ENCODE measurements around the gene SIGMAR1. TPM values are rescaled to one million over a fixed set of nuclear protein-coding genes. Genes with fewer than 3 reads are reported as not detected.

Gene SIGMAR1
- total and polyA plus RNA-seq, 2 of the 4 experiments (the other 2 are of a cell fraction), result 44.6 to 88.9 TPM

DNA sequence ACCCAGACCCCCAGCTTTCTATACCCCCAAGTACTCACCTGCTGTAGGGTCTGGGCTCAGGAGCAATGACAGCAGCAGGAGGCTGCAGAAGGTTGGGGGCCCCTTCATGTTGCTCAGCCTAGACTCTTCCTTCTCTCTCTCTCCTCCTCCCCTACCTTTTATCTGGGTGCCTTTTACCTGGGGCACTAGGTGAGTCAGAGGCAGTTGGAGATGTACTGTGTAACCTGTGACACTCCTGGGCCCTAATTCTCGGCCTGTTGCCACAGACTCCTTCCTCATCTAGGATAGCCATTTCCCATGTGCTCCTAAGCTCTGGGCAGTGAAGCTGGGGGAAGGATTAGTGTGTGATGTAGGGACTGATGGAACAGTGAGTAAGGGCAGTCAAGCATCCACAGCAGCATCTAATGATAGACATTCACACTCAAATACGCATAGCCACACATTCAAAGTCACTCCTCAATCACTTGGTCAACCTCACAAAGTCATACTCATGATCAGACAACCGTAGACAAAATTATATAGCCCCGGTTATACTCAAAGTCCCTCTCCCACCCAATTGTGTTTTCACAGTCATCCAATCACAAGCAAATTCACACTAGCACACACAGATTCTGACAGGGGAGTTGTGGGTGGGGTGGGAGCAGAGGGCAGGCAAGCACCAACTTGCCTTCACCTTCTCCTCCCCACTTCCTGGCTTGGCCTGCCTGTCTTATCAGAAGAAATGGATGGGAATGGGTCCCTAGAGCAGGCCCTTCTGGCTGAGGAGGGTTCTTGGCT is 25.1 kb upstream of the SIGMAR1 start, which contains the start of gene CCL27:
TSS of gene CCL27 (minus strand) at position 132 of the 777 bp plus-strand sequence. CDS start at position 108, 24 bp downstream.
- Histone ChIP-seq H2BK15ac (ENCODE audit: low read depth, low read length) (no peak within 1 kb of the TSS), H4K91ac (ENCODE audit: insufficient read depth, low read depth, low read length) (no peak within 1 kb of the TSS), H3K79me1 (ENCODE audit: low read depth in 1 of 2, low read length in 2 of 2) (peaks cover 13 to 16% of the 10 kb centered on the region in 2 experiments), H2BK5ac (ENCODE audit: low read depth, low read length, poor library complexity, severe bottlenecking) (no peak within 1 kb of the TSS), H3K27me3 (ENCODE audit: control insufficient read depth, insufficient read depth, low read length) (no peaks in the 10 kb centered on the region), H3K18ac (ENCODE audit: low read depth, low read length) (no peak within 1 kb of the TSS), H3K9me1 (ENCODE audit: insufficient read depth, low read length) (peaks cover 10% of the 10 kb centered on the region; the same call in 1 of the 2 replicates), H4K20me1 (ENCODE audit: insufficient read depth, low read length) (0 out of 2 replicates have a peak, but pooled peaks cover 4% of the 10 kb centered on the region), H3K36me3 (ENCODE audit: control insufficient read depth, insufficient read depth, low read length) (peaks cover 4% of the 10 kb centered on the region; the same call in 1 of the 2 replicates), H3K27ac (ENCODE audit: insufficient read depth, low read length) (no peak within 1 kb of the TSS), H3K4ac (ENCODE audit: low read depth, low read length) (no peak within 1 kb of the TSS), H3K56ac (ENCODE audit: extremely low read depth, insufficient read depth, low read length) (no peak within 1 kb of the TSS), H3K4me1 (ENCODE audit: control insufficient read depth, insufficient read depth, low read length) (no peaks in the 10 kb centered on the region), H3K9ac (ENCODE audit: low read depth, low read length) (no peak within 1 kb of the TSS), H3K4me3 (ENCODE audit: insufficient read depth, low read depth, low read length) (no peak within 1 kb of the TSS), H2BK120ac (ENCODE audit: low read depth, low read length) (no peak within 1 kb of the TSS), H2BK20ac (ENCODE audit: low read depth, low read length) (no peak within 1 kb of the TSS), H2AK5ac (ENCODE audit: low read depth, low read length) (no peak within 1 kb of the TSS), H4K5ac (ENCODE audit: low read depth, low read length) (no peak within 1 kb of the TSS), H3K9me3 (ENCODE audit: control insufficient read depth, insufficient read depth, low read length) (no peaks in the 10 kb centered on the region), H4K8ac (ENCODE audit: low read depth in 2 of 2, low read length in 2 of 2) (no peak within 1 kb of the TSS), H3K4me2 (ENCODE audit: low read depth, low read length) (no peak within 1 kb of the TSS), H3K14ac (replicated peaks; ENCODE audit: low read depth, low read length) (no peak within 1 kb of the TSS), H3K23ac (ENCODE audit: low read depth, low read length) (no peak within 1 kb of the TSS), H2AK9ac (replicated peaks; ENCODE audit: low read depth, low read length, poor library complexity) (no peak within 1 kb of the TSS), H2AFZ (replicated peaks; ENCODE audit: low read length, poor library complexity) (no peak within 1 kb of the TSS)
- TF ChIP-seq NFE2L2 (IDR thresholded peaks at IDR 0.05; ENCODE audit: low read depth, low read length), result no peak
- intact Hi-C loops (cut with micrococcal nuclease) (no loop called here), dilution Hi-C loops (cut with HindIII; ENCODE audit: low sequenced_read_pairs, unreplicated experiment) (no loop called here), in situ Hi-C loops (cut with MboI; ENCODE audit: low sequenced_read_pairs) (no loop called here)
- ATAC-seq (ENCODE audit: low read depth) (no peak), DNase-seq (no peak)
- 100% methylated on average over 1 of the region's 4 CpGs; no CpG with 5 or more reads in 1 of the 2 experiments for whole genome bisulfite sequencing, 2 experiments (ENCODE audit: extremely low coverage in 2 of 2, insufficient read length in 1 of 2)
- CTCF ChIA-PET, result interaction anchor here (0.6 kb wide), 1 partner anchor 371 kb away, joined by 3 read pairs; no protein-coding TSS in a partner anchor
- POLR2A ChIA-PET (ENCODE audit: unreplicated experiment), result interaction anchor here (0.9 kb wide), 1 partner anchor 9 kb away, joined by 3 read pairs; no protein-coding TSS in a partner anchor
- no TSS peak for BruUV-seq (replicated peaks)

Measured in IMR-90 (cell line).